WTC11 (cell line): ENCODE measurements around the gene BPTF.

Experiments used
- ATF3 ChIP-seq: sonication (generic); formaldehyde crosslinking; conservative IDR thresholded peaks from 2 replicates; pipeline ENCODE4 v1.8.1; 2022; ENCODE audit warnings: mild to moderate bottlenecking, missing genetic modification reagents
- CREB1 ChIP-seq: sonication (generic); formaldehyde crosslinking; IDR thresholded peaks from 2 replicates; pipeline ENCODE4 v1.8.0; 2023; ENCODE audit warnings: mild to moderate bottlenecking, missing genetic modification reagents
- CTCF ChIP-seq: fragments of 200-600 bp; IDR thresholded peaks from 2 replicates; pipeline ENCODE4 v1.8.0; 2022; ENCODE audit warnings: antibody characterized with exemption
- ELF4 ChIP-seq: sonication (generic); formaldehyde crosslinking; IDR thresholded peaks from 2 replicates; pipeline ENCODE4 v1.8.1; 2022; ENCODE audit warnings: low read depth, mild to moderate bottlenecking, moderate library complexity, missing genetic modification reagents
- NFYB ChIP-seq: sonication (generic); formaldehyde crosslinking; conservative IDR thresholded peaks from 2 replicates; pipeline ENCODE4 v1.8.0; 2022; ENCODE audit warnings: low read depth, missing genetic modification reagents
- NR2C2 ChIP-seq: sonication (generic); formaldehyde crosslinking; IDR thresholded peaks from 2 replicates; pipeline ENCODE4 v1.8.0; 2022; ENCODE audit warnings: mild to moderate bottlenecking, missing genetic modification reagents
- TP53 ChIP-seq: sonication (generic); formaldehyde crosslinking; IDR thresholded peaks from 2 replicates; pipeline ENCODE4 v1.8.1; 2023; ENCODE audit warnings: mild to moderate bottlenecking, missing genetic modification reagents
- USF2 ChIP-seq: sonication (generic); formaldehyde crosslinking; IDR thresholded peaks from 2 replicates; pipeline ENCODE4 v1.8.1; 2023; ENCODE audit warnings: mild to moderate bottlenecking, missing genetic modification reagents, moderate library complexity

- TF ChIP-seq CREB1 (CRISPR knock-in tag) (no peak), TP53 (CRISPR knock-in tag) (no peak), ATF3 (CRISPR knock-in tag) (no peak), ELF4 (CRISPR knock-in tag) (no peak), USF2 (CRISPR knock-in tag) (no peak), NFYB (CRISPR knock-in tag) (no peak), CTCF (no peak), NR2C2 (CRISPR knock-in tag) (no peak)
These were observed 195.1 kb downstream of the BPTF start for GRCh38 chr17:68020409-68020756.
